Glomerular visceral epithelial cell (primary cell): ENCODE measurements around the gene CLRN2.
A peak's percentile ranks its signal among the peaks of the same experiment; 100 is the strongest.

ENCODE experiments used
- DNase-seq: peaks from one replicate; pipeline ENCODE4 v3.0.0-alpha.2; 2016; ENCODE audit errors: extremely low spot score

Gene CLRN2

GRCh38 chr4:17514865-17515264 is at the start of gene CLRN2:
CLRN2 (plus strand) TSS chr4:17515165; CDS start chr4:17515267, 102 bp downstream.
- DNase-seq: no peak

GRCh38 chr4:17468619-17469221 is 46.2 kb upstream of the CLRN2 start:
- peak; percentile 12 for DNase-seq

GRCh38 chr4:17469931-17470674 is 44.9 kb upstream of the CLRN2 start:
- DNase-seq: no peak

- DNase-seq: no peak
These were observed 39.5 kb upstream of the CLRN2 start for GRCh38 chr4:17475481-17475880.

GRCh38 chr4:17476853-17477252 is 38.1 kb upstream of the CLRN2 start:
- DNase-seq: no peak

- no peak for DNase-seq
These were observed 37.0 kb upstream of the CLRN2 start for GRCh38 chr4:17477774-17478472.

GRCh38 chr4:17480210-17480927 is 34.6 kb upstream of the CLRN2 start:
- no peak for DNase-seq

GRCh38 chr4:17480955-17481354 is 34.0 kb upstream of the CLRN2 start:
- DNase-seq: no peak

- no peak for DNase-seq
These were observed 32.2 kb upstream of the CLRN2 start for GRCh38 chr4:17482716-17483115.

- no peak for DNase-seq
These were observed 25.8 kb upstream of the CLRN2 start for GRCh38 chr4:17489123-17489522.

GRCh38 chr4:17489721-17490120 is 25.2 kb upstream of the CLRN2 start:
- no peak for DNase-seq

GRCh38 chr4:17490575-17491059 is 24.3 kb upstream of the CLRN2 start:
- no peak for DNase-seq

- no peak for DNase-seq
These were observed 23.8 kb upstream of the CLRN2 start for GRCh38 chr4:17491196-17491595.

- DNase-seq: peak; percentile 34
These were observed 22.8 kb upstream of the CLRN2 start for GRCh38 chr4:17492058-17492741.

GRCh38 chr4:17492876-17493275 is 22.1 kb upstream of the CLRN2 start:
- no peak for DNase-seq

- DNase-seq: no peak
These were observed 21.3 kb upstream of the CLRN2 start for GRCh38 chr4:17493619-17494018.

- peak; percentile 69 for DNase-seq
These were observed 20.4 kb upstream of the CLRN2 start for GRCh38 chr4:17494258-17495190.

- DNase-seq: no peak
These were observed 17.0 kb upstream of the CLRN2 start for GRCh38 chr4:17497890-17498523.

GRCh38 chr4:17500574-17500973 is 14.4 kb upstream of the CLRN2 start:
- no peak for DNase-seq

- DNase-seq: peak; percentile 90
These were observed 12.2 kb upstream of the CLRN2 start for GRCh38 chr4:17502756-17503155.
